Loucy (cell line): ENCODE data around the gene KCNH2.

ENCODE experiments used
- CTCF ChIP-seq: fragments of 200-600 bp; sonication (generic); conservative IDR thresholded peaks from 2 replicates; pipeline ENCODE4 v1.5.1; 2014; ENCODE audit warnings: mild to moderate bottlenecking, antibody characterized with exemption, low read length
- EZH2phosphoT487 ChIP-seq: fragments of 200-600 bp; IDR thresholded peaks from 2 replicates; pipeline ENCODE4 v1.6.1; 2018; ENCODE audit warnings: antibody characterized with exemption, mild to moderate bottlenecking, moderate library complexity, borderline replicate concordance

GRCh38 chr7:150927956-150928344 is 50.2 kb downstream of the KCNH2 start:
- TF ChIP-seq CTCF: peak; percentile 26; the same call in 1 of the 2 replicates
- TF ChIP-seq EZH2phosphoT487: no peak
